Keratinocyte (primary cell): ENCODE results near the gene HIGD1C. TPM values are rescaled to one million over a fixed set of nuclear protein-coding genes. Genes with fewer than 3 reads are reported as not detected.

Experiments
- DNase-seq: peaks from one replicate; pipeline ENCODE4 v3.0.0-alpha.2; 2011; ENCODE audit warnings: low read depth, missing footprints, low spot score
- FAIRE-seq: peaks from 2 replicates; lab custom pipeline; 2011; peaks lifted over from hg19 to GRCh38; lab: Jason Lieb, UNC
- H2AFZ ChIP-seq: 2 replicates; pipeline ENCODE4 v1.6.0; 2012; ENCODE audit warnings: low read length, control low read depth, inconsistent platforms; ENCODE audit not compliant: control insufficient read depth
- H3K27ac ChIP-seq: 2 replicates; pipeline ENCODE4 v1.5.1; 2011; ENCODE audit warnings: low read length; ENCODE audit not compliant: control insufficient read depth, insufficient read depth
- H3K27me3 ChIP-seq: 3 replicates; pipeline ENCODE4 v1.6.0; 2011; ENCODE audit warnings: low read length; ENCODE audit not compliant: control insufficient read depth, insufficient read depth; ENCODE audit errors: extremely low read depth
- H3K36me3 ChIP-seq, 2 experiments: 2 replicates in 1 of 2; 3 replicates in 1 of 2; pipeline ENCODE4 v1.5.1; 2011; ENCODE audit warnings: low read length in 2 of 2, mild to moderate bottlenecking in 1 of 2; ENCODE audit not compliant: control insufficient read depth in 2 of 2, insufficient read depth in 2 of 2; ENCODE audit errors: extremely low read depth in 1 of 2
- H3K4me1 ChIP-seq: 3 replicates; pipeline ENCODE4 v1.5.1; 2011; ENCODE audit warnings: low read length; ENCODE audit not compliant: control insufficient read depth, insufficient read depth; ENCODE audit errors: extremely low read depth
- H3K4me2 ChIP-seq: 3 replicates; pipeline ENCODE4 v1.6.0; 2011; ENCODE audit warnings: low read depth, low read length; ENCODE audit not compliant: control insufficient read depth, insufficient read depth; ENCODE audit errors: extremely low read depth
- H3K4me3 ChIP-seq, 3 experiments: fragments of 200-600 bp in 1 of 3; sonication (generic) in 1 of 3; 2 replicates in 2 of 3; 3 replicates in 1 of 3; pipeline ENCODE4 v1.5.1; 2011 to 2016; ENCODE audit warnings: low read length in 3 of 3, mild to moderate bottlenecking in 3 of 3, control low read depth in 2 of 3, inconsistent platforms in 1 of 3, low read depth in 1 of 3, mixed read lengths in 1 of 3, mixed run types in 1 of 3, moderate library complexity in 1 of 3; ENCODE audit not compliant: control insufficient read depth in 2 of 3, insufficient read depth in 2 of 3; ENCODE audit errors: extremely low read depth in 1 of 3
- H3K79me2 ChIP-seq: 2 replicates; pipeline ENCODE4 v1.6.0; 2012; ENCODE audit warnings: low read length; ENCODE audit not compliant: control insufficient read depth, insufficient read depth
- H3K9ac ChIP-seq: 3 replicates; pipeline ENCODE4 v1.6.0; 2011; ENCODE audit warnings: low read length; ENCODE audit not compliant: control insufficient read depth, insufficient read depth; ENCODE audit errors: extremely low read depth
- H3K9me1 ChIP-seq: 3 replicates; pipeline ENCODE4 v1.6.0; 2011; ENCODE audit warnings: low read length; ENCODE audit not compliant: control insufficient read depth, insufficient read depth; ENCODE audit errors: extremely low read depth
- H3K9me3 ChIP-seq: 2 replicates; pipeline ENCODE4 v1.5.1; 2012; ENCODE audit warnings: low read depth, low read length; ENCODE audit not compliant: control insufficient read depth
- H4K20me1 ChIP-seq: 3 replicates; pipeline ENCODE4 v1.6.0; 2011; ENCODE audit warnings: low read length; ENCODE audit not compliant: control insufficient read depth, insufficient read depth; ENCODE audit errors: extremely low read depth
- EZH2 ChIP-seq: IDR thresholded peaks from one replicate; pipeline ENCODE4 v1.6.1; 2012; ENCODE audit warnings: inconsistent platforms, mild to moderate bottlenecking, low read length, moderate library complexity
- dilution Hi-C: fragments of 300-500 bp; cut with MboI; formaldehyde crosslinking; loops from one replicate; pipeline ENCODE4 v1.7.0; 2020; ENCODE audit warnings: low sequenced_read_pairs; ENCODE audit not compliant: extremely low pct_ligation_motif_present
- polyA plus RNA-seq, 5 experiments: library from polyadenylated mRNA; depleted of rRNA in 3 of 5; stranded (reverse) in 3 of 5; stranded (forward) in 1 of 5; unstranded in 1 of 5; fragments of >200 nt; gene quantifications; 1 replicate in 1 of 5; 2 replicates in 3 of 5; 3 replicates in 1 of 5; pipeline versions ENCODE4 v1.2.1 to v1.2.3, GENCODE V29; 2011 to 2012; ENCODE audit warnings: missing spikeins in 2 of 5, low read depth in 1 of 5, low replicate concordance in 1 of 5
- TF ChIP-seq, protein P1 (sequence below), 3 experiments: IDR thresholded peaks in 1 of 3; conservative IDR thresholded peaks in 1 of 3; optimal IDR thresholded peaks in 1 of 3; 2 replicates in 2 of 3; 3 replicates in 1 of 3; pipeline versions ENCODE3 to v1.5.1; 2011; ENCODE audit warnings: low read length in 3 of 3, mild to moderate bottlenecking in 3 of 3, moderate library complexity in 2 of 3, control low read depth in 1 of 3, inconsistent platforms in 1 of 3; ENCODE audit not compliant: insufficient read depth in 2 of 3; ENCODE audit errors: extremely low read depth in 1 of 3

The HIGD1C gene
- polyA plus RNA-seq, 1 donor (not counting 4 experiments of a cell fraction or from before 2014, with no cell fraction given): not detected

GRCh38 chr12:50913224-50913623 lies 39.1 kb upstream of the HIGD1C start:
- FAIRE-seq (no peak), DNase-seq (no peak)
- Histone ChIP-seq H3K9me1 (no peaks in the 10 kb centered on the region), H3K4me1 (no peaks in the 10 kb centered on the region), H3K27me3 (no peaks in the 10 kb centered on the region), H3K27ac (no peak overlapping the region), H2AFZ (no peak overlapping the region), H3K4me2 (no peak overlapping the region), H3K4me3 (no peak overlapping the region), H4K20me1 (no peaks in the 10 kb centered on the region), H3K9ac (no peak overlapping the region), H3K36me3 (no peaks in the 10 kb centered on the region), H3K79me2 (no peaks in the 10 kb centered on the region), H3K9me3 (peaks cover 5% of the 10 kb centered on the region)
- TF ChIP-seq, protein P1, sequence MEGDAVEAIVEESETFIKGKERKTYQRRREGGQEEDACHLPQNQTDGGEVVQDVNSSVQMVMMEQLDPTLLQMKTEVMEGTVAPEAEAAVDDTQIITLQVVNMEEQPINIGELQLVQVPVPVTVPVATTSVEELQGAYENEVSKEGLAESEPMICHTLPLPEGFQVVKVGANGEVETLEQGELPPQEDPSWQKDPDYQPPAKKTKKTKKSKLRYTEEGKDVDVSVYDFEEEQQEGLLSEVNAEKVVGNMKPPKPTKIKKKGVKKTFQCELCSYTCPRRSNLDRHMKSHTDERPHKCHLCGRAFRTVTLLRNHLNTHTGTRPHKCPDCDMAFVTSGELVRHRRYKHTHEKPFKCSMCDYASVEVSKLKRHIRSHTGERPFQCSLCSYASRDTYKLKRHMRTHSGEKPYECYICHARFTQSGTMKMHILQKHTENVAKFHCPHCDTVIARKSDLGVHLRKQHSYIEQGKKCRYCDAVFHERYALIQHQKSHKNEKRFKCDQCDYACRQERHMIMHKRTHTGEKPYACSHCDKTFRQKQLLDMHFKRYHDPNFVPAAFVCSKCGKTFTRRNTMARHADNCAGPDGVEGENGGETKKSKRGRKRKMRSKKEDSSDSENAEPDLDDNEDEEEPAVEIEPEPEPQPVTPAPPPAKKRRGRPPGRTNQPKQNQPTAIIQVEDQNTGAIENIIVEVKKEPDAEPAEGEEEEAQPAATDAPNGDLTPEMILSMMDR (optimal IDR thresholded peaks at IDR 0.05 in 1 of 3, IDR thresholded peaks at IDR 0.05 in 1 of 3, conservative IDR thresholded peaks at IDR 0.05 in 1 of 3; ENCODE audit: extremely low read depth in 1 of 3, insufficient read depth in 2 of 3, low read length in 3 of 3): no peak
- TF ChIP-seq EZH2: no peak
- dilution Hi-C loops: no loop called here

DNA sequence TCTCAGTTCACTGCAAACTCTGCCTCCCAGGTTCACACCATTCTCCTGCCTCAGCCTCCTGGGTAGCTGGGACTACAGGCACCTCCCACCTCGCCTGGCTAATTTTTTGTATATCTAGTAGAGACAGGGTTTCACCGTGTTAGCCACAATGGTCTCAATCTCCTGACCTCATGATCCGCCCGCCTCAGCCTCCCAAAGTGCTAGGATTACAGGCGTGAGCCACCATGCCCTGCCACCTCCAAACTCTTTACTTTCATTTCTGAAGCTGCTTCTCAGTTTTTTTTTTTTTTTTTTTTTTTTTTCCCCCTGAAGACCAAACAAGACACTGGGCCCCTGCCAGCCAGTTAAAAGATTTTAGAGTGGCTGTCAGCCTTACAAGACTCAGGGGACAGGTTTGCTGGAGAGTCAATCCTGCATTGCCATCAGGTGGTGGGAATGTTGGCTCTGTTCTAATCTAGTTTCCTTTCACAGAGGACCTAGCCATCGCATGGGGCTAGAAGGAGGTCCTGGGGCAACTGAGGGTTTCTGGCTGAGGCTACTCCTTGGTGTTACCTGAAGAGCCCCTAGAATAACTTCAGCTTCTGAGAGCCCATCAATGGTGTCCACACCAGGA lies 37.4 kb upstream of the HIGD1C start:
- dilution Hi-C loops: no loop called here
- FAIRE-seq: no peak

More for the DNA sequence above, 37.4 kb upstream of the HIGD1C start:
- DNase-seq: no peak
- no peaks in the 10 kb centered on the region for H3K79me2 ChIP-seq
- no peaks in the 10 kb centered on the region for H4K20me1 ChIP-seq
- H3K27ac ChIP-seq: no peak overlapping the region
- H3K36me3 ChIP-seq: no peaks in the 10 kb centered on the region
- H3K4me1 ChIP-seq: no peaks in the 10 kb centered on the region
- no peak overlapping the region for H2AFZ ChIP-seq
- H3K9me1 ChIP-seq: no peaks in the 10 kb centered on the region
- peaks cover 5% of the 10 kb centered on the region for H3K9me3 ChIP-seq
- TF ChIP-seq, protein P1 (optimal IDR thresholded peaks at IDR 0.05 in 1 of 3, IDR thresholded peaks at IDR 0.05 in 1 of 3, conservative IDR thresholded peaks at IDR 0.05 in 1 of 3; ENCODE audit: extremely low read depth in 1 of 3, insufficient read depth in 2 of 3, low read length in 3 of 3): no peak
- TF ChIP-seq EZH2: no peak
- no peak overlapping the region for H3K4me2 ChIP-seq
- no peak overlapping the region for H3K4me3 ChIP-seq
- H3K9ac ChIP-seq: no peak overlapping the region
- no peaks in the 10 kb centered on the region for H3K27me3 ChIP-seq
